Measurements from ENCODE around the gene SPECC1L. TPM values are rescaled to one million over a fixed set of nuclear protein-coding genes. Genes with fewer than 3 reads are reported as not detected.

SPECC1L gene
- total RNA-seq, 1 donor from 2014 or later = 80.6 TPM

GRCh38 chr22:24467340-24467739 is 196.7 kb downstream of the SPECC1L start:
- Mint-ChIP-seq H3K9me3 (ENCODE audit: unreplicated experiment) (no peaks in the 10 kb centered on the region), H3K36me3 (ENCODE audit: low read depth, unreplicated experiment) (no peaks in the 10 kb centered on the region), H3K27me3 (ENCODE audit: unreplicated experiment) (peaks cover 2% of the 10 kb centered on the region), H3K27ac (ENCODE audit: unreplicated experiment) (no peak overlapping the region), H3K4me3 (ENCODE audit: unreplicated experiment) (no peak overlapping the region), H3K4me1 (ENCODE audit: unreplicated experiment) (peaks cover 14% of the 10 kb centered on the region)
- no peak for DNase-seq (ENCODE audit: low spot score)
- TF ChIP-seq CTCF (IDR thresholded peaks at IDR 0.05; ENCODE audit: unreplicated experiment) = no peak

Other genes starting within 250 kb of the SPECC1L start
- gene SUSD2, start 89.3 kb upstream of the SPECC1L start, total RNA-seq (ENCODE audit: unreplicated experiment) = 0.38 TPM
- gene GGT5, start 25.7 kb upstream of the SPECC1L start, total RNA-seq (ENCODE audit: unreplicated experiment) = 1.6 TPM
- gene ADORA2A, start 156.8 kb downstream of the SPECC1L start, total RNA-seq (ENCODE audit: unreplicated experiment) = 18.5 TPM
- 0.13 TPM for gene UPB1, start 224.5 kb downstream of the SPECC1L start, total RNA-seq (ENCODE audit: unreplicated experiment)

All from endothelial cell (in vitro differentiated cells).